Stimulated activated CD4-positive, alpha-beta T cell treated with anti-CD3 and anti-CD28 coated beads, Interleukin-1b, Interleukin-23, amount 100 ng/mL, for 4 hours (primary cell): ENCODE data around the gene EFEMP1.

Source experiments
- DNase-seq, 2 donors: peaks; one replicate each; pipeline ENCODE4 v3.0.0-alpha.2; 2020; ENCODE audit warnings: low read depth in 2 of 2

EFEMP1 gene

GRCh38 chr2:55923091-55923981 lies at the start of gene EFEMP1:
TSS of gene EFEMP1 (minus strand) at chr2:55923782. CDS start at chr2:55922440, 1,342 bp downstream.
- no peak for DNase-seq

GRCh38 chr2:55970500-55970899 lies 46.9 kb upstream of the EFEMP1 start:
- no peak for DNase-seq

- DNase-seq: no peak
Measured at GRCh38 chr2:55968941-55969340, 45.4 kb upstream of the EFEMP1 start.

- no peak for DNase-seq
Measured at GRCh38 chr2:55966401-55967118, 43.0 kb upstream of the EFEMP1 start.

GRCh38 chr2:55965966-55966365 lies 42.4 kb upstream of the EFEMP1 start:
- DNase-seq: no peak

GRCh38 chr2:55965276-55965675 lies 41.7 kb upstream of the EFEMP1 start:
- no peak for DNase-seq

- no peak for DNase-seq
Measured at GRCh38 chr2:55962915-55963314, 39.3 kb upstream of the EFEMP1 start.

GRCh38 chr2:55961318-55961911 lies 37.8 kb upstream of the EFEMP1 start:
- DNase-seq: no peak

- DNase-seq: no peak
Measured at GRCh38 chr2:55958756-55959155, 35.2 kb upstream of the EFEMP1 start.

- DNase-seq: no peak
Measured at GRCh38 chr2:55957142-55957541, 33.6 kb upstream of the EFEMP1 start.

GRCh38 chr2:55954306-55955035 lies 30.9 kb upstream of the EFEMP1 start:
- DNase-seq: no peak

GRCh38 chr2:55952415-55952814 lies 28.8 kb upstream of the EFEMP1 start:
- DNase-seq: no peak

GRCh38 chr2:55951533-55951932 lies 28.0 kb upstream of the EFEMP1 start:
- no peak for DNase-seq

GRCh38 chr2:55949613-55950012 lies 26.0 kb upstream of the EFEMP1 start:
- DNase-seq: no peak

GRCh38 chr2:55949211-55949610 lies 25.6 kb upstream of the EFEMP1 start:
- DNase-seq: no peak

GRCh38 chr2:55948176-55948923 lies 24.8 kb upstream of the EFEMP1 start:
- no peak for DNase-seq

- no peak for DNase-seq
Measured at GRCh38 chr2:55947752-55948151, 24.2 kb upstream of the EFEMP1 start.

- no peak for DNase-seq
Measured at GRCh38 chr2:55946793-55947192, 23.2 kb upstream of the EFEMP1 start.

GRCh38 chr2:55943466-55943865 lies 19.9 kb upstream of the EFEMP1 start:
- no peak for DNase-seq

- no peak for DNase-seq
Measured at GRCh38 chr2:55936351-55936750, 12.8 kb upstream of the EFEMP1 start.

GRCh38 chr2:55934337-55934736 lies 10.8 kb upstream of the EFEMP1 start:
- no peak for DNase-seq
